A673 (cell line): ENCODE data around the gene DDI2. TPM values are rescaled to one million over a fixed set of nuclear protein-coding genes. Genes with fewer than 3 reads are reported as not detected.

Experiments
- BruUV-seq: library from RNA; stranded (reverse); fragments of 400-500 nt; replicated peaks from 2 replicates; lab custom pipeline; 2021; lab: Mats Ljungman, UMichigan
- CTCF ChIA-PET: fragments of 300-600 bp; sonication (Branson Sonifier 250); formaldehyde crosslinking; loops from one replicate; lab custom pipeline; 2022; ENCODE audit warnings: antibody characterized with exemption; lab: Charles Lee
- POLR2A ChIA-PET: fragments of 300-600 bp; sonication (Branson Sonifier 250); formaldehyde crosslinking; loops from one replicate; lab custom pipeline; 2022; ENCODE audit warnings: antibody characterized with exemption; ENCODE audit not compliant: low non-redundant PET; lab: Charles Lee
- DNase-seq: peaks from one replicate; pipeline ENCODE4 v3.0.0-alpha.2; 2015; ENCODE audit warnings: low spot score
- H3K27ac ChIP-seq: fragments of 200-600 bp; sonication (generic); 2 replicates; pipeline ENCODE4 v1.5.1; 2016; ENCODE audit warnings: mixed run types, low read depth, mild to moderate bottlenecking, mixed read lengths, antibody characterized with exemption, low read length; ENCODE audit not compliant: poor library complexity, severe bottlenecking
- H3K27me3 ChIP-seq: fragments of 200-600 bp; sonication (generic); replicated peaks from 2 replicates; pipeline ENCODE4 v1.6.1; 2017; ENCODE audit warnings: mixed run types, low read depth, mild to moderate bottlenecking, mixed read lengths, antibody characterized with exemption, low read length; ENCODE audit not compliant: insufficient read depth, poor library complexity
- H3K36me3 ChIP-seq: fragments of 200-600 bp; sonication (generic); 2 replicates; pipeline ENCODE4 v1.6.1; 2016; ENCODE audit warnings: mixed run types, mild to moderate bottlenecking, mixed read lengths, antibody characterized with exemption, low read length; ENCODE audit not compliant: insufficient read depth, poor library complexity, severe bottlenecking
- H3K4me1 ChIP-seq: fragments of 200-600 bp; sonication (generic); 2 replicates; pipeline ENCODE4 v1.6.1; 2017; ENCODE audit warnings: mixed run types, mild to moderate bottlenecking, mixed read lengths, antibody characterized with exemption, low read length; ENCODE audit not compliant: insufficient read depth, poor library complexity, severe bottlenecking
- H3K4me3 ChIP-seq: fragments of 200-600 bp; sonication (generic); 2 replicates; pipeline ENCODE4 v1.5.1; 2016; ENCODE audit warnings: low read depth, mixed run types, mild to moderate bottlenecking, mixed read lengths, low read length; ENCODE audit not compliant: poor library complexity, severe bottlenecking
- H3K9me3 ChIP-seq: fragments of 200-600 bp; sonication (generic); 2 replicates; pipeline ENCODE4 v1.6.1; 2016; ENCODE audit warnings: mixed run types, low read depth, mild to moderate bottlenecking, mixed read lengths, antibody characterized with exemption, low read length; ENCODE audit not compliant: poor library complexity, severe bottlenecking
- EZH2 ChIP-seq: fragments of 200-600 bp; sonication (generic); IDR thresholded peaks from 2 replicates; pipeline ENCODE4 v1.6.1; 2017; ENCODE audit warnings: borderline replicate concordance, low read depth, mild to moderate bottlenecking, mixed read lengths, antibody characterized with exemption, low read length; ENCODE audit not compliant: poor library complexity, severe bottlenecking
- intact Hi-C: fragments of 100-400 bp; cut with micrococcal nuclease; formaldehyde crosslinking; loops from one replicate; pipeline ENCODE4 v1.10.0; 2022; ENCODE audit not compliant: unreplicated experiment
- total RNA-seq: library from RNA; stranded (reverse); gene quantifications from 2 replicates; pipeline ENCODE4 v1.2.3, GENCODE V29; 2021
- TF ChIP-seq, protein P1 (sequence below): fragments of 300-800, 200-600 bp; sonication (generic); conservative IDR thresholded peaks from 2 replicates; pipeline ENCODE4 v1.5.1; 2017; ENCODE audit warnings: low read depth, mild to moderate bottlenecking, antibody characterized with exemption, low read length, moderate library complexity, mixed read lengths

DDI2 gene
- total RNA-seq, 1 experiment from 2014 or later = 41.3 TPM

DNA sequence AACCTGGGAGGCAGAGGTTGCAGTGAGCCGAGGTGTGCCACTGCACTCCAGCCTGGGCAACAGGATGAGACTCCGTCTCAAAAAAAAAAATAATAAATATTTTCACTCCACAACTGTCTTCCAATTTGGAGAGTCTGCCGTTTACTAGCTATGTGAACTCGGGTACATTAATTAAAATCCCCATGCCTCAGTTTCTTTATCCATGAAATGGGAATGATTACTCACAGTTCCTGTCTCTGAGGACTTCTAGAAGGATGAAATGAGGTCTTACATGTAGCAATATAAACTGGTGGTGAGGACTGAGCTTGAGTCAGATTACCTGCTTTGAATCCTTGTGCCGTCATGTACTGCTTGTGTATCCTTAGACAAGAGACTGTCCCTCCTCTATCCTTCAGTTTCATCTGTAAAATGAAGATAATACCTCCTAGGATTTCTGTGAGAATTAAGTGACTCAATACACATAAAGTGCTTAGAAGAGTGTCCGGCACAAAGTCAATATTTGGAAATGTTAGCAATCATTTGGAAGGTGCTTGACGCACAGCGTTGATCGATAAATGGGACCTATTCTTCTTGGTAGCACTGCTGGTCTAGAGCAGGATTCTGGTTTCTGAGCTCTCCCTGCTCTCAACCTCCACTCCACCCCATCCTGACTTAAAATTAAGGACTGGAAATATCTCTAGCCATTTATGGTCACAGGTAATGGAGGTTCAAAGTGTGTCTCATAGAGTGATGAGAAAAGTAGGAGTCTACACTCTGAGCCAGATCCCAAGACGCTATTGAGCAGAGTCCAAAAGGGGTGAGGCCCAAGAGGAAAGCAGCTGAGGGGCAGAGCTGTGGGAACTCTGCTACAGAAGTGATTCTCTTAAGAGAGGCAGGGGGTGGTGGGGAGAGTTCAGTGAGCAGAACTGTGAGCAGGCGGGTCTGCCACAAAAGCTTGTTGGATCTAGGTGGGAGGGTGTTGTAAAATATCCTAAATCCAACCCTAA is 11.6 kb upstream of the DDI2 start:
- Histone ChIP-seq H3K4me3 (no peak overlapping the region), H3K36me3 (no peaks in the 10 kb centered on the region), H3K27me3 (no peaks in the 10 kb centered on the region), H3K4me1 (peaks cover 6% of the 10 kb centered on the region), H3K27ac (no peak overlapping the region), H3K9me3 (no peaks in the 10 kb centered on the region)
- POLR2A ChIA-PET = interaction anchor here (0.5 kb wide), 1 partner anchor 12 kb away, joined by 10 read pairs; no protein-coding TSS in a partner anchor
- DNase-seq = no peak
- no peak for TF ChIP-seq EZH2
- TF ChIP-seq, protein P1, sequence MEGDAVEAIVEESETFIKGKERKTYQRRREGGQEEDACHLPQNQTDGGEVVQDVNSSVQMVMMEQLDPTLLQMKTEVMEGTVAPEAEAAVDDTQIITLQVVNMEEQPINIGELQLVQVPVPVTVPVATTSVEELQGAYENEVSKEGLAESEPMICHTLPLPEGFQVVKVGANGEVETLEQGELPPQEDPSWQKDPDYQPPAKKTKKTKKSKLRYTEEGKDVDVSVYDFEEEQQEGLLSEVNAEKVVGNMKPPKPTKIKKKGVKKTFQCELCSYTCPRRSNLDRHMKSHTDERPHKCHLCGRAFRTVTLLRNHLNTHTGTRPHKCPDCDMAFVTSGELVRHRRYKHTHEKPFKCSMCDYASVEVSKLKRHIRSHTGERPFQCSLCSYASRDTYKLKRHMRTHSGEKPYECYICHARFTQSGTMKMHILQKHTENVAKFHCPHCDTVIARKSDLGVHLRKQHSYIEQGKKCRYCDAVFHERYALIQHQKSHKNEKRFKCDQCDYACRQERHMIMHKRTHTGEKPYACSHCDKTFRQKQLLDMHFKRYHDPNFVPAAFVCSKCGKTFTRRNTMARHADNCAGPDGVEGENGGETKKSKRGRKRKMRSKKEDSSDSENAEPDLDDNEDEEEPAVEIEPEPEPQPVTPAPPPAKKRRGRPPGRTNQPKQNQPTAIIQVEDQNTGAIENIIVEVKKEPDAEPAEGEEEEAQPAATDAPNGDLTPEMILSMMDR = no peak
- intact Hi-C loops = no loop called here
- CTCF ChIA-PET = no interaction called here
- no TSS peak for BruUV-seq

GRCh38 chr1:15609631-15610030 is 7.6 kb upstream of the DDI2 start:
- no peak overlapping the region for H3K27ac ChIP-seq
- no peaks in the 10 kb centered on the region for H3K9me3 ChIP-seq
- CTCF ChIA-PET = no interaction called here
- DNase-seq = no peak
- no TSS peak for BruUV-seq
- TF ChIP-seq EZH2 = no peak
- POLR2A ChIA-PET = no interaction called here
- H3K36me3 ChIP-seq = no peaks in the 10 kb centered on the region
- intact Hi-C loops = no loop called here
- no peaks in the 10 kb centered on the region for H3K27me3 ChIP-seq
- H3K4me1 ChIP-seq = no peaks in the 10 kb centered on the region
- no peak overlapping the region for H3K4me3 ChIP-seq

DNA sequence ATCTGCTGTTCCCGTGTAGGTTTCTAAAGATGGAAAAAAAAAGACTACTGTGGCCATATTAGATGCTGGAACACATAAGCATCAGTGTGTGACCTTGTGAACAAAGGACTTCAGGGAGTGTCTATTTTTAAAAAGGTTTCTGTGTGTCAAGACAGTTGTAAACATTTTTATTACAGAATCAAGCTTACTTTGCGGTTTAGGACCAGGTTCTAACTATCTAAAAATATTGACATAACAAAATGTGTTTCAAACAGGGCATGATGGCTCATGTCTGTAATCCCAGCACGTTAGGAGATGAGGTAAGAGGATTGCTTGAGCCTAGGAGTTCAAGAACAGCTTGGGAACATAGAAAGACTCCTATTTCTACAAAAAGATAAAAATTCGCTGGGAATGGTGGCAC is 7.1 kb upstream of the DDI2 start:
- no peak overlapping the region for H3K4me3 ChIP-seq
- no peaks in the 10 kb centered on the region for H3K27me3 ChIP-seq
- ChIA-PET CTCF (no interaction called here), POLR2A (no interaction called here)
- no peaks in the 10 kb centered on the region for H3K4me1 ChIP-seq
- no peak for DNase-seq
- H3K9me3 ChIP-seq = no peaks in the 10 kb centered on the region
- H3K27ac ChIP-seq = no peak overlapping the region
- intact Hi-C loops = no loop called here
- no TSS peak for BruUV-seq
- H3K36me3 ChIP-seq = no peaks in the 10 kb centered on the region
- TF ChIP-seq, protein P1 = no peak
- TF ChIP-seq EZH2 = no peak
